Cardiac fibroblast (primary cell): Measurements from ENCODE around the gene RRP9.

ENCODE experiments used
- DNase-seq, 2 donors: peaks; one replicate each; pipeline versions ENCODE4 v3.0.0 to v3.0.0-alpha.2; 2010; ENCODE audit warnings: low read depth in 2 of 2
- H3K4me3 ChIP-seq, 2 donors: replicated peaks in 1 of 2; 1 replicate in 1 of 2; 2 replicates in 1 of 2; pipeline ENCODE4 v1.5.1; 2011; ENCODE audit warnings: low read depth in 2 of 2, low read length in 2 of 2, mild to moderate bottlenecking in 2 of 2, moderate library complexity in 1 of 2
- CTCF ChIP-seq: IDR thresholded peaks from one replicate; pipeline ENCODE4 v1.5.1; 2011; ENCODE audit warnings: low read depth, mild to moderate bottlenecking, low read length, inconsistent platforms

The RRP9 gene

DNA sequence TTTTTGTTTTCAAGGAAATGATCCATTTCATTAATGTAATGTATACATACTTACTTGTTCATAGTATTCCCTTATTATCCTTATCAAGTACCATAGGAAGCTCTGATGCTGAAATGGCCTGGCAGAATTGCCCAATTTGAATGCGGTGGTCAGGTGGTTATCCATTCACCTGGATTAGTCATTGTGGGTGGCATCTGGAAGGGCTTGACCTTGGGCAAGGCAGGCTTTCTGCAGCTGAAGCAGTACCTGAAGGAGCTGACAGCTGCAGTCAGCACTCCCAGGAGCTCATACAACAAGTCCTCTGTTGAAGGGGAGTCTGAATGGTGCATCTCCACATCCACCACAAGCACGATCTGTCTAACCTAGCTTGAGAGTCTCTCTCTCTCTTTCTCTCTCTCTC, 54.1 kb downstream of the RRP9 start:
- no peak for TF ChIP-seq CTCF
- no peak for DNase-seq
- H3K4me3 ChIP-seq = no peak overlapping the region

DNA sequence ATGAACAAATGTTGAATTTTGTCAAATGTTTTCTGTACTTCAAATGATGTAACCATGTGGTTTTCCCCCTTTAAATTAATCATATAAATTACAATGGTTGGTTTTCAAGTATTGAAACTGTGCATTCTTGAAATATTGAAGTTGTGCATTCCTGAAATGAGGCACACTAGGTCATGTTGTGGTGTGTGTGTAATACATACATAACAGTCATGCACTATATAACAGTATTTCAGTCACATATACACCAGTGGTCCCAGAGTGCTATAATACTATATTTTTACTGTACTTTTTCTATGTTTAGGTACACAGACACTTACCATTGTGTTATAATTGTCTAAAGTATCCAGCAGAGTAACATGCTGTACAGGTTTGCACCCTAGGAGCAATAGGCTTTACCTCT, 55.3 kb downstream of the RRP9 start:
- no peak for TF ChIP-seq CTCF
- H3K4me3 ChIP-seq = no peak overlapping the region
- DNase-seq = no peak
